Tibial nerve (tissue), 4 donors: Measurements from ENCODE around the gene PDE1A.

ENCODE experiments used
- CTCF ChIP-seq, 5 experiments: fragments of 200-600 bp in 3 of 5; fragments of 450-650 bp in 2 of 5; sonication (generic) in 3 of 5; IDR thresholded peaks; one replicate each; pipeline ENCODE4 v1.5.1; 2016 to 2019; ENCODE audit warnings: antibody characterized with exemption in 5 of 5, mild to moderate bottlenecking in 3 of 5, moderate library complexity in 2 of 5
- EP300 ChIP-seq, 2 donors: sonication (generic); formaldehyde crosslinking; IDR thresholded peaks; one replicate each; pipeline ENCODE4 v1.6.1; 2017; ENCODE audit warnings: antibody characterized with exemption in 2 of 2, mild to moderate bottlenecking in 1 of 2
- POLR2A ChIP-seq, 2 donors: fragments of 450-650 bp; IDR thresholded peaks; one replicate each; pipeline ENCODE4 v1.6.1; 2017; ENCODE audit warnings: antibody characterized with exemption in 2 of 2, mild to moderate bottlenecking in 2 of 2, moderate library complexity in 2 of 2

DNA sequence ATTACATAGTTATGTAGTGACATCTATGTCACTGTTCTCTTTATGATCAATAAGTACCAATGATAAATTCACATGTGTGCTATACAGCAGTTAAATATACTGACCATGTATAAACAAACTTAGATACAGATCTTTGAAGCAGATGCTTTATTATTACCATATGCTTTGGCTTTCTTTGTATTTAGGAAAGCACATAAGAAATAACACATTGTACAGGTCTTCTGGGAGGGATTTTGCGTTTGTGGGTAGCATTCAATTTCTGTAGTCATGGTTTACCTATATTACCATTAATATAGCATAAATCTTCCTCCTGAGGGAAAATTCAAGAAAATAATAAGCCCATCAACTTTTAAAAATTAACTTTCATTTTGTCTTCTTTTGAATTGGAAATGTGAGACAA is 1.6 kb upstream of the PDE1A start:
- TF ChIP-seq POLR2A (IDR thresholded peaks at IDR 0.05): no peak
- no peak for TF ChIP-seq CTCF (IDR thresholded peaks at IDR 0.05)
- TF ChIP-seq EP300 (IDR thresholded peaks at IDR 0.05): no peak
